Left ventricle myocardium inferior (tissue), 1 donor: ENCODE data around the gene SMG5. TPM values are rescaled to one million over a fixed set of nuclear protein-coding genes. Genes with fewer than 3 reads are reported as not detected.

Experiments
- DNase-seq: peaks from one replicate; pipeline ENCODE4 v3.0.0-alpha.2; 2020
- H3K27ac ChIP-seq: fragments of 200-600 bp; replicated peaks from 2 replicates; pipeline ENCODE4 v1.8.0; 2021
- H3K27me3 ChIP-seq: fragments of 200-600 bp; 2 replicates; pipeline ENCODE4 v1.8.0; 2021; ENCODE audit warnings: low read depth
- H3K36me3 ChIP-seq: fragments of 200-600 bp; 2 replicates; pipeline ENCODE4 v1.8.0; 2021
- H3K4me1 ChIP-seq: fragments of 200-600 bp; 2 replicates; pipeline ENCODE4 v1.8.0; 2021
- H3K4me3 ChIP-seq: fragments of 200-600 bp; 2 replicates; pipeline ENCODE4 v1.8.0; 2021; ENCODE audit warnings: mild to moderate bottlenecking, moderate library complexity
- H3K9me3 ChIP-seq: fragments of 200-600 bp; replicated peaks from 2 replicates; pipeline ENCODE4 v1.8.0; 2021
- CTCF ChIP-seq: fragments of 200-600 bp; IDR thresholded peaks from 2 replicates; pipeline ENCODE4 v1.8.0; 2021; ENCODE audit warnings: antibody characterized with exemption, mild to moderate bottlenecking, borderline replicate concordance
- intact Hi-C: fragments of 100-400 bp; cut with micrococcal nuclease; formaldehyde crosslinking; loops from one replicate; pipeline ENCODE4 v1.11.0; 2022
- total RNA-seq: library from RNA; stranded (reverse); fragmentation: NEBNext Ultra II Directional; extraction: Animal tissue kit (Norgen Biotek cat#: 25700); gene quantifications from one replicate; pipeline ENCODE4 v1.2.1, GENCODE V29; 2021
- donor health status: DM: no; HTN: yes; CAD: no; lungs with severe emphysema.

SMG5 gene
- total RNA-seq, 1 donor from 2014 or later, result 91.1 TPM

DNA sequence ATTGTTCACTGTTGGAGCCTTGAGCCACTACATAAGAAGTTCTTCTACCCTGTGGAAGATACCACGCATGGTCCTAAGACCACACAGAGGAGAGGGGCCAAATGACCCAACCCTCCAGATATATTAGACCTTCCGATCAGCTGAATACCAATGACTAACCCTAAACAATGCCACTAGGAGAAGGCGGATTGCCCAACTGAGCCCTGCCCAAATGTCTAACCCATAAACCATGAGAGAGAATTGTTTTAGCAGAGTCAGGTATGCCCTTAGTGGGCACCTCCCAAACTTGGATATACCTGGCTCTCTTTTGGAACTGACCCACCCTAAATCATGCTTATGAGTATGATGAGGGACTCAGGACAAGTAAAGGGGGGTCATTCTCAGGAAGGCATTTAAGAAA, 12.3 kb downstream of the SMG5 start:
- H3K4me1 ChIP-seq, result no peaks in the 10 kb centered on the region
- no peak overlapping the region for H3K4me3 ChIP-seq
- H3K36me3 ChIP-seq, result peaks cover 99% of the 10 kb centered on the region
- intact Hi-C loops, result no loop called here
- no peak for TF ChIP-seq CTCF
- DNase-seq, result no peak
- no peaks in the 10 kb centered on the region for H3K9me3 ChIP-seq
- H3K27ac ChIP-seq, result no peak overlapping the region
- no peaks in the 10 kb centered on the region for H3K27me3 ChIP-seq

DNA sequence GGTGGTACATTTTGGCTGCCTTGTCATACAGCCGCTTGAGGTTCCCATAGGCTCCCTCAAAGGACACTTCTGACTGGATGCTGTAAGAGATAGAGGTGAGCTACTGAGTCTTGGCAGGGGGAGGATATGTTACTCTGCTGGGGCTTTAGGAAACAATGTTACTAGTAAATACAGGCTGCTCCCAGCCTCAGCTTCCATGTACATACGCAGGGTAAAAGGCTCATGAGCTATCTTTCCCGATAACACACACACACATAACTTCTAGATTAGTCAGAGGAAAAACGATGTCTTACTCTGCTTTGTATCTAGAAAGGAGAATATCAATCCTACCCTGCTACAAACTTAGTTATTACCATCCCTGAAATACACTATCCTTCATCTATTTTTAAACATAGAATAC, 14.3 kb downstream of the SMG5 start:
- H3K4me3 ChIP-seq, result no peak overlapping the region
- no peak for DNase-seq
- H3K27me3 ChIP-seq, result no peaks in the 10 kb centered on the region
- no peak for TF ChIP-seq CTCF
- H3K4me1 ChIP-seq, result no peaks in the 10 kb centered on the region
- H3K9me3 ChIP-seq, result no peaks in the 10 kb centered on the region
- peaks cover 95% of the 10 kb centered on the region for H3K36me3 ChIP-seq
- intact Hi-C loops, result no loop called here
- no peak overlapping the region for H3K27ac ChIP-seq

DNA sequence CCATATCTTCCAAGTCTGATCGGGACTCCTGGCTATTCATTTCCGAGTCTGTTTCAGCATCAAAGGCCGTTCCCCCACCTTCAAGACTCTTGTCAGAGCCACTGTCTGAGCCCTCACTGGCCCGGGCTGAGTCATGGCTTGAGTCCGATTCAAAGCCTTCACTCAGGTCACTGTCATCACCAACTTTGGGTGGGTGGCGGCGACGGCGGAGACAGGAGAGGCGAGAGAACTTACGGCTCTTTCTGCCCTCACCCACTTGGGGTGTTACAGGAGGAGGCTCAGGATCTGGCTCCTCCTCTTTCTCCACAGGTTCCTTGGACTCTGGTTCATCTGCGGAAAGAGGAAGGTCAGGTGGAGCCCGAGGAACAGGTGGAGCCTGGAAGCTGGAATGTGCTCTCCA, 16.6 kb downstream of the SMG5 start:
- Histone ChIP-seq H3K9me3 (no peaks in the 10 kb centered on the region), H3K27me3 (no peaks in the 10 kb centered on the region), H3K27ac (no peak overlapping the region), H3K4me1 (no peaks in the 10 kb centered on the region), H3K36me3 (peaks cover 96% of the 10 kb centered on the region), H3K4me3 (no peak overlapping the region)
- intact Hi-C loops, result no loop called here
- no peak for DNase-seq
- no peak for TF ChIP-seq CTCF

GRCh38 chr1:156263288-156263655, 19.4 kb downstream of the SMG5 start:
- Histone ChIP-seq H3K27me3 (no peaks in the 10 kb centered on the region), H3K27ac (no peak overlapping the region), H3K4me3 (no peak overlapping the region), H3K4me1 (no peaks in the 10 kb centered on the region), H3K36me3 (peaks cover 97% of the 10 kb centered on the region), H3K9me3 (no peaks in the 10 kb centered on the region)
- no peak for DNase-seq
- TF ChIP-seq CTCF, result no peak
- intact Hi-C loops, result no loop called here

DNA sequence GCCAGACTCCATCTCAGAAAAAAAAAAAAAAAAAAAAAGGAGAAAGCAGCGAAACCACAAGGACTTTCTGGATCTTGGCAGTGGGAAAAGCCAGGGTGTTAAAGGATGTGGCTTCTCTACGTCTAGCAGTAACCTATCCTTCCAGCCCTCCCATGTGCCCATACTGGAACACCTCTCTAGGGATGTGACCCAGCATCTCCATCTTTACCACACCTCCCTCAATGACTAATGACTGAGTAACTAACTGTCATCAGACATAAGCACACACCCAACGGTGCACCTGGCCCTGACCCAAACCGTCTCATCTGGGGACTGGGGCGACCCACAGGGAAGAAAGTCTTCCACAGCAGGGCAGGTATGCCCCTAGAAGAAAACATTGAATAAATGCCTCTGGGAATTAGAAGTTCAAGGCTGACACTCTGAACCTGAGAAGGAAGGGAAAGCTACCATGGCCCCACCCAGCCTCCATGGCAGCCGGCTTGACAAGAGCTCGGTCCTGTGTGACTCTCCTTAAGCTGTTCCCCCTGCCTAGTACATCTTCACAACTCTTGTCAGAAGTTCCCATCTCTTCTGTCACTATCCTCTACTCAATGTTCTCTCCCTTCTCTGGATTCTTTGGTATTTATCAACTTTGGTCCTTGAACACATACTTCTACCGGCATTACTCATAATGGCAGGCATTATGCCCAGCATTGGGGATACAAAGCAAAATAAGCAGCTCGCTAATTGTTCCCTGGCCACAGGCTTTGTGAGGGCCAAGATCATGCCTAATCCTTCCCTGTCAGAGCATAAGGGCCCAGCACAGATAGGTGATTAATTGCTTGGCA, 20.0 kb downstream of the SMG5 start:
- no peaks in the 10 kb centered on the region for H3K9me3 ChIP-seq
- no peaks in the 10 kb centered on the region for H3K4me1 ChIP-seq
- no peak for TF ChIP-seq CTCF
- DNase-seq, result no peak
- peaks cover 97% of the 10 kb centered on the region for H3K36me3 ChIP-seq
- H3K27me3 ChIP-seq, result no peaks in the 10 kb centered on the region
- intact Hi-C loops, result no loop called here
- no peak overlapping the region for H3K4me3 ChIP-seq
- no peak overlapping the region for H3K27ac ChIP-seq
